GM19239 (cell line): ENCODE data around the gene RGS16.
A peak's percentile ranks its signal among the peaks of the same experiment; 100 is the strongest.
"Not testable (repeated sequence)": the region's sequence is repeated elsewhere in the genome, so short reads cannot be mapped to it uniquely, and the experiment has no call there.

Experiments used
- DNase-seq: peaks from one replicate; pipeline ENCODE4 v3.0.0; 2011; ENCODE audit warnings: low spot score; ENCODE audit not compliant: insufficient read length
- FAIRE-seq: peaks from 2 replicates; lab custom pipeline; 2011; peaks lifted over from hg19 to GRCh38; lab: Jason Lieb, UNC

The RGS16 gene

GRCh38 chr1:182604175-182605164 lies at the start of gene RGS16:
Gene RGS16 (minus strand): TSS chr1:182604389. CDS start chr1:182604259, 130 bp downstream.
- DNase-seq, result peak; percentile 83

GRCh38 chr1:182653986-182654385 lies 49.8 kb upstream of the RGS16 start:
- DNase-seq (no peak), FAIRE-seq (no peak)

More at GRCh38 chr1:182604175-182605164, at the start of gene RGS16:
- peak; percentile 61 for FAIRE-seq

DNA sequence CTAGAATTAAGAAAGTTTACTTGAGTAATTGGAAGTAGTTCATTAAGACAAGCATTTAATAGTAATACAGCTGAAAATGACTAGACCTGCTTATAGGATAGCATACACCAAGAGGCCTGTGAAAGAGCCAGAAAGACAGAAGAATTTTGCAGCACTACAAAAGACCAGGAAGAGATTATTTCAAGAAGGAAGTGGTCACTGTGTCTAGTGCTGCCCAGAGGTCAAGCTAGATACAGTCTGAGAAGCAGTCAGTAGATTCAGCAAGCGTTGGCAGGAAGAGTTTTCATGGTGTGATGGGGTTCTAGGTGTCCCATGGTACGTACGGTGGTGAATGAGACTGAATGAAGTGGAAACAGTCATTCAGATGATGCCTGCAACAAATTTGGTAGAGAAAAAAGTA lies 48.7 kb upstream of the RGS16 start:
- no peak for FAIRE-seq
- no peak for DNase-seq

DNA sequence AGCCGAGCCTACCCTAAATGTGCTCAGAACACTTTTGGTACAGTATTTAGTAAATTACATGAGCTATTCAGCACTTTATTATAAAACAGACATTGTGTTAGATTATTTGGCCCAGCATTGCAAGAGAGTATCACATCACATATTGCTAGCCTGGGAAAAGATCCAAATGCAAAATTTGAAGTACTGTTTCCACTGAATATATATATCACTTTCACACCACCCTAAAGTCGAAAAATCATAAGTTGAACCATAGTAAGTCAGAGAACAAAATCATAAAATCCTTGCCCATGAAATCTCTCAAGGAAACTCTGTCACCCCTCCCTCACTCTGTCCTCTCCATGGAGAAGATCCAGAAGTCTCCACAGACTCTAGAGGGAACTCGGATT lies 47.1 kb upstream of the RGS16 start:
- no peak for DNase-seq
- no peak for FAIRE-seq

DNA sequence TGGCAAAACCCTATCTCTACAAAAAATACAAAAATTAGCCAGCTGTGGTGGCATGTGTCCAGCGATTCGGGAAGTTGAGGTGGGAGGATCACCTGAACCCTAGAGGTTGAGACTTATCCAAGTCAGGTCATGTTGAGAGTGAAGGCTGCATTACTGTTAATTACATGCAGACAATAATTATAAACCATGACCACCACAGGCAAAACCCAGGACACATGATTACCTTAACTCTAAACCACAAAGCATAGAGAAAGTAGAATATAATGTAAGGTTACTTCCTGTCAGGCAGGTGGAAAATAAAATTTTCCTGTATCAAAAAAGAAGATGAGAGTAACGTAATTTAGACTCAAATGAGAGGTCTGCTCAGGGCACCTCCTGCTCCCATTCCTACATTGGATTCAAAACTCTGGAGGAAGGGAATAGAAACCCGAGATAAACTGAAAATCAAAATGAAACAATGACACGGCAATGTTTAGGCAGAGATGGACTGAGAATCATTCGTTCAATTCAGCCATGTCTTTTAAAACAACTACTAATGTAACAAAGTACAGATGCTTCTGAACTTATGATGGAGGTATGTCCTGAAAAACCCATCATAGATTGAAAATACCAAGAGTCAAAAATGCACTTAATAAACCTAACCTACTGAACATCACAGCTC lies 46.6 kb upstream of the RGS16 start:
- DNase-seq (no peak), FAIRE-seq (peak; percentile 74)

DNA sequence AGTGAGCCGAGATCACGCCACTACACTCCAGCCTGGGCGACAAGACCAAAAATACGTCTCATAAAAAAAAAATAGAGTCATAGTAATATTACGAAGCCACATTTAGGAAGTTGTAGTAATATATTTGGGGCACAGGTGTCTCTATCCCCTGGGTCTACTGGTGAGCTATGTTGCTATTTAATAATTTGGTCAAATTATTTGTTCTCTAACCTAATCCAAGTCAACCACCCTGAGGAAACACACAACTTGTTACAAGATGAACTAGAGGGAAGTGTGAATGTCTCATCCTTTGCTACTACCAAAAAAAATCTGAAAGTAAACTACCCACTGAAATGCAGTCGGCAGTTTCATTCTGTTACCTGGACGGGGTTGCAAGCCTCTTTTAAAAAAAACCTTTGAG lies 44.9 kb upstream of the RGS16 start:
- DNase-seq, result peak; percentile 19
- peak; percentile 40 for FAIRE-seq

GRCh38 chr1:182646739-182647138 lies 42.5 kb upstream of the RGS16 start:
- DNase-seq, result no peak
- FAIRE-seq, result no peak

GRCh38 chr1:182644886-182645285 lies 40.7 kb upstream of the RGS16 start:
- FAIRE-seq, result peak; percentile 78

GRCh38 chr1:182643699-182644098 lies 39.5 kb upstream of the RGS16 start:
- DNase-seq (no peak), FAIRE-seq (no peak)

More at GRCh38 chr1:182644886-182645285, 40.7 kb upstream of the RGS16 start:
- no peak for DNase-seq

- FAIRE-seq, result no peak
- no peak for DNase-seq
These were observed 38.3 kb upstream of the RGS16 start for GRCh38 chr1:182642461-182642860.

DNA sequence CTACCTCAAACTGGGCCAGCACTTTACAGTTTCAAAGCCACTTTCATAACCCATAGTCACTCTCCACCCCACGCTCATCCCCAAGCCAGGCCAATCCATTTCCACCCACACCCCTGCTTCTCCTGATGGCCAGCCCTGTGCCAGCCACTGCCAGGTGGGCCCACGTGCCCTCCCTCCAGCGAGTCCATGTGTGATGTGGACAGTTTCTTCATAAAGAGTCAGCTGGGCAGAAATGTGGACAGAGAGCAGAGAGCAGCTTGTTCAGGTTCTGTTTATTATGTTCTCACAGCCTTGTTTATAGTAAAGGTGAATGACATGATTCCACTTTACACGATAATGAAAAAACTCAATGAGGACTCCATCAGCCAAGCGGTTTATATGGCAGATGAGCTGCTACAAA lies 37.4 kb upstream of the RGS16 start:
- no peak for FAIRE-seq
- DNase-seq, result no peak

DNA sequence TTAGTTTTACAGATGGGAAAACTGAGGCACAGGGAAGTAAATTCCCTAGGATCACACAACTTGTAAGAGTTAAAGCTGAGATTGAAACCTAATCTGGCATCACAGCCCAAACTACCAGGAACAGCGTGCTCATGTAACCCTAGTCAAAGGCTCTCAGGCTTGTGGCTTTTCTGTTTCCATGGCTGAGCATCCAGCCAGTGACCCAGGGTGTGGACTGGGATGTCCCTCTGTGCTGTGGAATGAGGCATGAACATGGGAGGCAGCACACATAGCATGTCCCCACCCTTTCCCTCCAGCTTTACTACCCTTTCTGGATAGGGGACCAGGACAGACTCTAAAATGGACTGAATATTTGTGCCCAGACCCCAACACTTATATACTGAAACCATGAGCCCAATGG lies 35.1 kb upstream of the RGS16 start:
- no peak for FAIRE-seq
- no peak for DNase-seq

- no peak for FAIRE-seq
These were observed 33.6 kb upstream of the RGS16 start for GRCh38 chr1:182637769-182638168.

DNA sequence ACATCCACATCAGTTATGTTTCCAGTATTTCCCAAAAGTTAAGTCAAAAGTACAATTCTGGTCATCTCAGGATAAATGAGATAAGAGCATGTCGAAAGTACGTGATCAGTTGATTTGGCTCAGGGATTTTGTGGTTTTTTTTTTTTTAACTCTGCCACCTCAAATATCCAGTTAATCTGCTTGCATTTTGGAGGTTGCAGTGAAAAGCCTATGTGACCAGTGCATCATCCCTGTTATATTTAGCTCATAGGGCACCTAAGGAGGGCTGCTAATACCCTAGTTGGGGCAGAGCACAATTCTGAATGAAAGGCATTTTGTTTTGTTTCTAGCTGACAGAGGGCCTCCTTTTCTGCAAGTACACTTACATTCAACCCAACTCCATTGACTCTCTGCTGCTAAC lies 31.7 kb upstream of the RGS16 start:
- FAIRE-seq, result no peak

More at GRCh38 chr1:182637769-182638168, 33.6 kb upstream of the RGS16 start:
- DNase-seq, result no peak

GRCh38 chr1:182634306-182635072 lies 30.3 kb upstream of the RGS16 start:
- FAIRE-seq (no peak), DNase-seq (no peak)

More for the DNA sequence above, 31.7 kb upstream of the RGS16 start:
- no peak for DNase-seq

DNA sequence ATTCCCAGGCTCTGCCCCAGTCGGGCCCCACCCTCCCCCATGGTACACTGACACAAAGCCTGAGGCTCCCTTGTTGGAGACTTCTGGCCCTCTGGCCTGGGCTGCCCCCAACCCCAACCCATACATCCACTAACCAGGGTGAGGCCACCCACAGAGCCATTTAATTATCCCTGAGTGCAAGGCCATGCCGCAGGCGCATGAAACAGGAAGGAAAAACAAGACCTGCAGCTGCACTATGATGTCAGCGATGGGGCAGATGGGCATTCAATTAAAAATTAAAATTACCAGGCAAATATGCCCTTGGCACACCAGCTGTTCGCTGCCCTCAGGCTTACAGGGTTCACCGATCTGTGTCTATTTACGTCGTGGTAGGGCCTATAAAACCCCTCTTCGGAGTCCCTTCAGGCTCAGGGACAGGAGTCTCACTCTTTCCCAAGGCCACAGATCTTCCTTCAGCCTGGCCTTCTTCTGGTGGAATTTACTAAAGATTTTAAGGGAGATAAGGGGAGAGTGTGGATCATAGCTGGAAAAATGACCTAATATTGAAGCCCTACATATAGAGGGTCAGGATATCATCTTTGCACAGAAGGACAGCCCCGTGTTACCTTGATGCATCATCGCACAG lies 29.6 kb upstream of the RGS16 start:
- FAIRE-seq, result no peak
- no peak for DNase-seq

DNA sequence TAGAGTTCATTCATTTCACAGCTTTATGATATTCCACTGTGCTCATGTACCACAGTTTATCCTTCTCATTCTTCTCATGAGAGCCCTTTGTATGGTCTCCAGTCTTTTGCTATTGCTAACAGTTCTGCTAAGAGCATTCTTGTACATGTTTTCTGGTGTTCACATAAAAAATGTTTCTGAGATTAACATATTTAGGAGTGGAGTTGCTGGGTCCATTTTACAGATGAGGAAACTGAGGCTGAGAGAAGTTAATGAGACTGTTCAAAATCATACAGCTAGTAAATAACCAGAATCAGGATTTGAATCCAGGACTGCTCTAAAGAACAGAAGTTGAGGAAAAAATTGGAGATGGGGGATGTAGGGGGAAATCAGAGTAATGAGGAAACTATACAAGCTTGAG lies 28.8 kb upstream of the RGS16 start:
- FAIRE-seq (peak; percentile 78), DNase-seq (no peak)

DNA sequence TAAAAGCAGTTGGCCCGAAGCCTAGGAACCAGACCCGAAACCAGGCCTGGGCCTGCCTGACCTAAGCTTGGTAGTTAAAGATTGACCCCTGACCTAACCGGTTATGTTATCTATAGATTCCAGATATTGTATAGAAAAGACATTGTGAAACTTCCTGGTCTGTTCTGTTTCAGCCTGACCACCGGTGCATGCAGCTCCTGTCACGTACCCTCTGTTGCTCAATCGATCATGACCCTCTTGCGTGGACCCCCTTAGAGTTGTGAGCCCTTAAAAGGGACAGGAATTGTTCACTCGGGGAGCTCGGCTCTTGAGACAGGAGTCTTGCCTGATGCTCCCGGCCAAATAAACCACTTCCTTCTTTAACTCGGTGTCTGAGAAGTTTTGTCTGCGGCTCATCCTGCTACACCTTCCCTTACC lies 28.3 kb upstream of the RGS16 start:
- not testable (repeated sequence) for FAIRE-seq, DNase-seq

- DNase-seq, result no peak
- peak; percentile 77 for FAIRE-seq
These were observed 27.8 kb upstream of the RGS16 start for GRCh38 chr1:182631954-182632353.
